ENCODE data around the gene CHD6. TPM values are rescaled to one million over a fixed set of nuclear protein-coding genes. Genes with fewer than 3 reads are reported as not detected.

Gene CHD6
- polyA plus RNA-seq, 10 donors = 15.4 to 27.1 (median 21.8) TPM

DNA sequence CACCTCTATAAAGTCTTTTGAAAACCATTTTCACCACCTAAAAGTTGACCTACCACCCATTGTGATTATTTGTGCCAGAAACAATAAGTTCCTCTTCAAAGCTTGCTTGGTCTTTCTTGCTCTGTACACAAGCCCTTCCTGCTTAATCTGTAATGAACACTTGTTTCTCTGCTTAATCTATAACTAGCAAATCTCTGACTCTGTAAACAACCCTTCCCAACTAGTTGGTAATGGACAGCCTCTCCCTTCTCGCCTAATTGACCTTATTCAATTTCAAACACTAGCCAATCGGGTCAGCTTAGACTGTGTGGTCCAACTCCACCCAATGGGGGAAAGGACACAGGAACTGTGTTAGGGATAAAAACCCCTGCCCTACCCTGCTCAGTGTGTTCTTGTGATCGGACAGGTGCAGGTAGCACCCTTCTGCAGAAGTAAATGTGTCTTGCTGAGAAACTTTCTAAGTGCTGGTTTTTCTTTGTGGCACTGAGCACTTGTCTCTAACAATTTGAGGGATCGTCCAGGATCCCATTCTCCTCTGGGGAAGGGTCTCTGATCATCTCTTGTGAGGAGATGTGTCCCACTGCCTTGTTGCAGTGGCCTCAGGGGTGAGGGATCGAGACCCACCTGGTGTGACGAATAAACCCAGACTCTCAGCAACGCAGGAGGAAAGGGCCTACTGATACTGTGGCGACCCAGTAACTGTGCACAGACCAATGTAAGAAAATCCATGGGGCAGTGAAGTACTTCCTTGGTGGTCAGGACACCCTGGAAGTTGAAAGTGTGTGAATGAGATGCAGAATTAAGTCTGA lies 23.5 kb downstream of the CHD6 start:
- no peak for DNase-seq

DNA sequence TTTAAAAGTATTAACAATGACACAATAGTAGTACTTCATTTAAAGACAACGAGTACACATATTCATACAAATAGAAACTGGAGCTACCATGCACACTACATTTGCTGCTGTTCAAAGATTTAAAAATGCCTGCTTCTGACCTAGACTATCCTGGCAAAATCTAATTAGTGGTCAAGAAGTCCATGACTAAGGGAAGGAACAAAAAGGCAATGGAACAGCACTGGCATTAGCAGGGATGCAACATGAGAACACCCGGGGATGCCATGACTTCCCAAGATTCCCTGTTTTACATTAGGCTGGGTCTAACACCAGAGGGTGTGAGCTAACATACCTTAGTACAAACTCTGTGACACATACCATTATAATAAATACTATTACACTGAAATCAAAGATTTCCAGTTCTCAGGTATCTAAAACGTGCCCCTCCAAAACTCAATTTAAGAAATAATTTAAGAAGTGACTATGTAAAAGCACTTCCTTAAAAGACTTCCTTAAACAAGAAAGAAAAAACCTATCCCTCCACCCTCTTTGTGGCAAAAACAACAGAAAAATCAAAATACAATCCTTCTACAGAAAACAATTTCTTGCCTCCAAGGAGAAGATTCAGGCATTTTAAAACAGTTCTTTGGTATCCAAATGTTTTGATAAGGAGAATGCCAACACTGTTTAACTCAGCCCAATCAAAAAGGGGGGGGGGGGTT lies 25.5 kb downstream of the CHD6 start:
- no peak for DNase-seq

DNA sequence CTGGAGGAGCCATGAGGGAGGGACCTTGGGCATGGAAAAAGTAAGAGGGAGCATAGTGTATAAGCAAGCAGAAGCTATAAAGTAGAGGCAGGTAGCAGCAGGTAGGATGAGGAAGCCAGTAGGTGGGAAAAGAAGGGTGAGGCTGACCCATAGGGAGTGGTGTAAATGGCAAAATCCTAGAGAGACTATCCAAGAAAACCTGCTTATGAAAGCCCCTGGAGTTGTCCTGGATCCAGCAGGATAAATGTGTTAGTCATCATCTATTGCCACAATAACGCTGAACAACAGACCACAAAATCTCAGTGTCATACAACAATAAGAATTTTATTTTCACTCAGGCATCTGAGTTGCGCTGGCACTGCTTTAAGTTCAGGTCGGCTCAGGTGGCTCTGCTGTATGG lies 30.2 kb downstream of the CHD6 start:
- peak in 1 of 3 donors; percentile 20 for DNase-seq

DNA sequence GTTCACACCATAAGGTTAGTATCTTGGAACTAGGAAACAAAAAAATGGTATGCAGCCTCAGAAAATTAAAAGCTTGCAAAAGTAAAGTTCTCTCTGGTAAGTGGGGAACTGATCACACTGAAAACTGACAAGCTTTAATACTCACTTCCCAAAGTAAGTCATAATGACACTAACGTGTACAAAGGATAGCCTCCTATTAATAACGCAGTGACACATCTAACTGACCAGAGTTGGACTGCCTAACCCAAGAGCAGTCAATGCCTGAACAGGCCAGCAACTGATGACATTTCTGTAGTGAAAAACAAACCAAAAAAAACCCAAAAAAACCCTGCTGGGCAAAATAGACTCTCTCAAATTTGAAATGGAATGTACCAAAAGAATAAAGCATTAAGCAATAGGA lies 30.7 kb downstream of the CHD6 start:
- DNase-seq = no peak

DNA sequence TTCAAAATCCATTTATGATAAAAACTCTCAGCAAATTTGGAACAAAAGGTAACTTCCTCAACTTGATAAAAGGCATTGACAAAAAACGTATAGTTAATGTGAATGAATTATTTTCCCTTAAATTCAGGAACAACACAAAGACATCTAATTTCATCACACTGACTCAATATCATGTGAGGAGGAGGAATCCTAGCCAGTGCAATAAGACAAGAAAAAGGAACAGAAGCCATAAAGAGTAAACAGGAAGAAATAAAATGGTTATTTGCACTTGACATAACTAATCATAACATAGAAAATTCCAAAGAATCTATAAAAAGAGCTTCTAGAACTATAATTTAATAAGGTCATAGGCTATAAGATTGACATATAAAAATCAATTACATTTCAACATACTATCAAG lies 31.4 kb downstream of the CHD6 start:
- no peak for DNase-seq

DNA sequence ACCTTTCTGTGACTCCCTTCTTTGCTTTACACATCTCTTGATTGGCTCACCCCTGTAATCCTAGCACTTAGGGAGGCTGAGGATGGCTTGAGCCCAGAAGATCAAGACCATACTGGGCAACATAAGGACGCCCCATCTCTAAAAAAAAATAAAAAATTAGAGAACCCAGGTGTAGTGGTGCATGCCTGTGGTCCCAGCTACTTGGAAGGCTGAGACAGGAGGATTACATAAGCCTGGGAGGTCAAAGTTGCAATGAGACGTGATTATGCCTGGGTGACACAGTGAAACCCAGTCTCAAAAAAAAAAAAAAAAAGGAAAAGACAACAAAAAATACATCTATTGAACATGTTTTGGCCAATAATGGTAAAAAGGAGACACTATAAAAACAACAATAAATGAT lies 37.8 kb downstream of the CHD6 start:
- no peak for DNase-seq

DNA sequence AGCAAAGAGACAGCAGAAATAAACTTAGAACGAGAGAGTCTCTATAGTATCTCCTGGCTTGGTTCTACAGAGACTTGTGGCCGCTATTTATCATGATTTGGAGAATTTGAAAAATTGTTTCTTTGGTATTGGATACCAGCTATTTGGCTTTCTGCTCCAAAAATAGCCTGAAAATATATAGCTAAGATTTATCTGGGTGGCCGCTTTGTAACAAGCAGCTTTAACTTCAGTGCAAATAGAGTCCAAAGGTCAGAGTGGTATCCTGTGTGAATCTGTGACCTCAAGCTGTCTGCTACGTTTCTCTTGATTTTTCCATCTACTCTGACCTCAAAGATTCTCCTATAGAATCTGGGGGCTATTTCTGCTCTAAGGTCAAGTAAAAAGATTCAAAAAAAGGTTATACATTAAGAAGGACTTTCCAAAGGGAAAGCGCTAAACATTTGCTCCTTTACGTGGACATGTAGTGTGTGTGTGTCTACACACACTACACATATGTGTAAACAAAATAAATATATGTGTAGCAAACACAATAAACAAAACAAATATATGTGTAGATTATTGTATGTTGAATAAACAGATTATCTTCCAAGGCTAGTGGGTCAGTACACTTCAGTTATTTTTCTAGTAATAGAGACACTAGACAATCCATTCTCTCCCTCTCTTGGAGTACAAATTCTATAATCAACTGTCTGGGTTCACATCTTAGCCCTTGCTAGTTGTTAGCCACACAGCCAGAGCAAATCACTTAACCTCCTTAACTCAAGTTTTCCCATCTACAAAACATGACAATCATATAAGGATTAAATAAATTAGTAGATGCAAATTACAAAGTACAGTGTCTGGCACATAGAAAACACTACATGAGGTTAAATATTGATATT lies 40.8 kb downstream of the CHD6 start:
- DNase-seq = no peak

DNA sequence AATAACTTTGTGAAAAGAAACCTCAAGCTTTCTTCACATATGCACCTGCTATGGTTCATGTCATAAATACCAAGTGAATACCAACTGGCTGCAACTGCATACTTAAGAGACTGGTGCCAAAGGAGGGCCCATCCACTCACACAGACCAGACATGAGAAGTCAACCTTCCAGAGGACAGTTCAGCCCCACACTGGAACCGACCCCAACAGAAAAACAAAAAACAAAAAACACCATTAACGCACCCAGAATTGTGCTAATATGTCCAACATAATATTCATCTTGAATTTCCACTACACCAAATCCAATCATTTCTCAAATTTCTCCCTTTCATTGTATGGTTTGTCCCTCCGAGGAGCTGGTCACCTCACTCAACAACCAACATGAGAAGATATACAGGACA lies 42.8 kb downstream of the CHD6 start:
- no peak for DNase-seq

DNA sequence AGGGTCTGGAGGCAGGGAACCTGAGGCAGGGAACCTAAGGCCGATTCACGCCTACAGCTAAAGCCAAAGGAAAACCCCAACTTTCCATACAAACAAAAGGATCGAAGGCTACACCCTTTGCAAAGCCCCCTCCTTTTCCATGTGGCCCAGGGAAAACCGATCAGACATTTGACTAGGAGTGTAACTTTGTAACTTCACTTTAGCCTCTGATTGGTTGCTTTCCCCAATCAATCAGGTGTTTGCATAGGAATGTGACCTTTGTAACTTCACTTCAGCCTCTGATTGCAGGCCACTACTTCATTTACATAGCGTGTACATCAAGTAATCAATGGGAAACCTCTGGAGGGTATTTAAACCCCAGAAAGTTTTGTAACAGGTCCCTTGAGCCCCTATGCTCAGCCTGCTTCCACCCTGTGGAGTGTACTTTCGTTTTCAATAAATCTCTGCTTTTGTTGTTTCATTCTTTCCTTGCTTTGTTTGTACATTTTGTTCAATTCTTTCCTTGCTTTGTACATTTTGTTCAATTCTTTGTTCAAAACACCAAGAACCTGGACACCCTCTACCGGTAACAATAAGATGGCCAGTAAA lies 43.3 kb downstream of the CHD6 start:
- no peak for DNase-seq

DNA sequence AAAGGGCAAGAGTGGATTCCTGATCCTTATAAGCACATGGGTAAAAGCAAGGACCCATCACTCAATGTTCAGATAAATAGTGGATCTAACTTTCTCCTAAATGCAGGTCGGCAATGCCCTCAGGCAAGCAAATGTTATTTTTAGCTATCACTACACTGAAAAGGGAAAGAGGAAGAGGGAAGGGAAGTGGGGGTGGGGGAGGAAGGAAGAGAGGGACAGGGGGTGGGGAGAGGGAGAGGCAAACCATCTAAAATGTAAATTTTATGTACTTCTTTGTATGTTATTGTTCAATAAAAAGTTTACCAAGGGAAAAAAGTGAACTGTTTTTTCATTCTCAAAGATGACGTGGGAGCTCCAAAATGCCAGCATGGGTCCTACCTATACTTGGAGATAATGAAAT lies 44.2 kb downstream of the CHD6 start:
- DNase-seq = no peak

DNA sequence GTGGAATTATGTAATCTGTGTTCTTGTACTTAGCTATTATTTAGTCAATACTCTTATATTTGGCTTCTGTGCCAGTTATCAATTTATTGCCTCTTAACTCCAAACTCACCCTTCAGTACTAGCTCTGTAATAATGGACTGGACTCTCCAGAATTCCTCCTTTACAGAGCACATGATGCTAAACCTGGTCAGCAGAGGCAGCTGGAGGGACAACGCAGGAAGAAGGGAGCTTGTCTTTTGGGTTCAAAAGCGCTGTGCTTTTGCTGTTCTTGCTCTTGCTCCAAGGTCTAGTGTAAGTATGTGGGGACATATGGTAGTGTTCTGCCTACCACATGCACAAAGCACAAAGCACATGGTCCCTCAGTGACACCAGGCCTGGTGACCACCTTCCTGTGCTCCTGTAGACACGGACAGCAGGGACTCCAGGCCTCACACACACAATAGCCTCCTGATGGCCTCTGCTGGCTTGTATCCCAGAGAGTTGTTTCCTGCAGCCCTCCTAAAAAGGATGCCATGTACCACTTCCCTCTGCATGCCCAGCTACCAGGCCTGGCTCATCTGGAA lies 46.1 kb downstream of the CHD6 start:
- DNase-seq = peak in 1 of 3 donors; percentile 5

DNA sequence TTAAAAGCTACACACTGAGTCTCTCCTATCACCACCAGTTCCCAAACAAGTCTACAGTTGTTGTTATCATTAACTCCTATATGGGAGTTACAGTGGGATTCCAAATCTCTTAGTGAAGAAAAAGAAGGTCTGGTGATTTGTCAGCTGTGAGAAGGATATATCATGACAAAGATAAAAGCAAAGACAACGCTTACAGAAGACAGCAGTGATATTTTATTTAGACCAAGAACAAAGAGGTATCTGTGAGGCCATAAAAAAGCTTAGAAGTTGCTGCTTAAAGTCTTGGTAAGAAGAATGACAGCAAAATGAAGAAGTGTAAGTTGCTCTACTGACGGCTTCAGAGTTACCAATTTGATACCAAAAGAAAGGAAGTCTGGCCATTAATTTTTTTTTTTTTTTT lies 47.2 kb downstream of the CHD6 start:
- no peak for DNase-seq

DNA sequence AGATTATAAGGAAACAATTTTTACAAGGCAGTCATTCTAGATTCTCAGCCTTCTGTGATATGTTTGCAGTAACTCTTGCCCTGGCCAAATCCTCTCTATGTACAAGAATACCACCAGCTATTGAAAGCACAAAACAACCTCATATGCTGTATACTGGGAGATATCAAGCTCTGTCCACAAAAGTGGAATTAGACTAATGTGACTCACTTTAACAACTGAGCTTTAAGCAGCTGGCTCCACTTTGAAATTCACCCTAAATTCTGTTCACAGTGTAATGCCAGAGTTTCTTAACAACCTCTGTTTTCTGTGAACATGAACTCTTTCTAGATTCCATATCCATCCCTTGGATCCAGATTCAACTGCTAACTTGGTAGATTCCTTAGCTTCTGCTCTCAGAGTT lies 47.6 kb downstream of the CHD6 start:
- DNase-seq = no peak

DNA sequence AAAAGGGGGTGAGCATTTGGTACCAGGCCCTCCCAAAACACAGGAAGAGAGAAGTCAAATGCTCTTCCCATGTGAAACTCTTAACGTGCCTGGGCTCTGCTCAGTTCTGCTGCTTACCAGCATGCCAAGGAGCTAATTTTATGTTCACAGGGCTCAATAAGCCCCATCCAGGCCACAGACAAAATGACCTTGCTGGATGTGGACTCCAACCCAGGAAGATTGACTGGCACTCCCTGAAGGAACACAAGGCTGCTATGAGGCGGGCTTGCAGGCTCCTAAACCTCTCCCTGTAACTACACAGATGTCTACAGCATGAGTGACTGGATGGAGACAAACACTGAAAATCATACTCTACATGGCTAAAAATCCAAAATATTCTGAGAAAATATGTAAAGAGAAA lies 50.6 kb downstream of the CHD6 start:
- DNase-seq = no peak

DNA sequence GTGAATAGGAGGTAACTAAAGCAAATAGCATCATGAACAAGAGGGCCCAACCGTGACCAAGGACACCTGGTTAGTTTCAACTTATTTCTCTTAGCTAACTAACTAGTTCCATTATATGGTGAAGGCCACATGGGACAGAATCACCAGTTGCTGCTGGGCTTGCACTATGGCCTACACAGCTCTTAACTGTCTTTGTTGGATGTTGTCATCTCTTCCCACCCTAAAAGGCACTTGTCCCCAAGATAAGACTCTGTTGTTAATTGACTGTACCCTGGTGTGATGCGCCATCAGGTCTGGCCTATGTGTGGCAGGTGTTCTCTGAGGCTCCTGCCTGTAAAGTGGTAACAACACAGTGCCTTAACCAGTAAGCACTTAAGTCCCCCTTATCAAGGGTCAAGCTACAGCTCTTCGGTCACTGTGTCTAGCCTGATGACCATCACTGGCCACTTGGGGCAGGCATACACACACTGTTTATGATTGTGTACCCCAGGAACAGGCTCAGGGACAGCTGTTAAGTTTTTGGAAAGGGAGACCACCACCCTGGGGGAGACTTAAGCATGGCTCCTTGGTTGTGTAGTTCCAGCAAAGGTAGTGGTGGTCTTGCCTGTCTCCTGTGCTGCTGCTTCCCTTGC lies 51.2 kb downstream of the CHD6 start:
- no peak for DNase-seq

DNA sequence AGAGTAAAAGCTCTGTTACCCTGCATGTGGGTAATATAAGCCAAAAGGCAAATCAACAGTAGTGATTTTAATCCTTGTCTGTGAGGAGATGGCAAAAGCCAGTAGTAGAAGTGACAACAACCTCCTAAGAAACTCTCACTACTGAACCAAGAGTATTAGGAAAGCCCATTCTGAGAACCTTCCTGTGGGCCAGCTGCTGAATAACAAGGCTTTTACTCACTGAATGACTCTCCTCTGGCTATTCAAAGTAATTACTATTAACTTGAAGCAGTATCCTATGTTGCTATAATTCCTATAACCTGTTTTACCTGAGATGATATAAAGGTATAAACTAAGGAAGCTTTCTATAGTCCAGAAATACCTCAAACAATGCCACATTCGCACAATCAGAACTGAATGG lies 55.1 kb downstream of the CHD6 start:
- no peak for DNase-seq

DNA sequence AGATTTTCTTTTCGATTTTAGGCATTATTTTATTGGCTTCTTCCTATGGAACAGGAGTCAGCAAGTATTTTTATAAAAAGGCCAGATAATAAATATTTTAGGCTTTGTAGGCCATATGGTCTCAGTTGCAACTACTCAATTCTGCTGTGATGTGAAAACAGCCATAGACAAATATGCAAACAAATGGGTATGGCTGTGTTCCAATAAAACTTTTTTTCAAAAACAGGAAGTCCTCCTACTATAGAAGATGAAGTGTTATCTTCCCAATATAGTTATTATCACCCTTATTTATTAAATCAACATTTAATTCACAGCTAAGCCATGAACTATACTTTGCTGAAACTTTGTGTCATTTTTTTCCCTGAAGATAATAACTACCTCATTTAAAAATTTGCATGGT lies 57.2 kb downstream of the CHD6 start:
- DNase-seq = no peak

DNA sequence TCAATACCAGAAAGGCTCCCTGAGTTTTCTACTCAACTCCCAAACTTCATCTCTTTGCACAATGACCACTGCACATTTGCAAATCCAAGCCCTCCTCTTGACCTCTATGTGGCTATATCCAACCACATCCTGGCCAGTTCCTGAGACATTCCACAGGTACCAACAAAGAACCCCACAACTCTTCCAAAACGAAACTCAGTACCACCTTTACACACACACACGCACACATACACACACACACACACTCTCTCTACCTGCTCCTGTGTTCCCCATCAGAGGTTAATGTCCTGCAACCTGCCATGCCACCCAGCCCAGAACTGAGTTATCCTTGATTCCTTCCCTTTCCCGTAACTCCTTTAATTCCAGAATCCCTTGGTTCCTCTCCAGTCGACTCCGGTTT lies 58.5 kb downstream of the CHD6 start:
- no peak for DNase-seq

DNA sequence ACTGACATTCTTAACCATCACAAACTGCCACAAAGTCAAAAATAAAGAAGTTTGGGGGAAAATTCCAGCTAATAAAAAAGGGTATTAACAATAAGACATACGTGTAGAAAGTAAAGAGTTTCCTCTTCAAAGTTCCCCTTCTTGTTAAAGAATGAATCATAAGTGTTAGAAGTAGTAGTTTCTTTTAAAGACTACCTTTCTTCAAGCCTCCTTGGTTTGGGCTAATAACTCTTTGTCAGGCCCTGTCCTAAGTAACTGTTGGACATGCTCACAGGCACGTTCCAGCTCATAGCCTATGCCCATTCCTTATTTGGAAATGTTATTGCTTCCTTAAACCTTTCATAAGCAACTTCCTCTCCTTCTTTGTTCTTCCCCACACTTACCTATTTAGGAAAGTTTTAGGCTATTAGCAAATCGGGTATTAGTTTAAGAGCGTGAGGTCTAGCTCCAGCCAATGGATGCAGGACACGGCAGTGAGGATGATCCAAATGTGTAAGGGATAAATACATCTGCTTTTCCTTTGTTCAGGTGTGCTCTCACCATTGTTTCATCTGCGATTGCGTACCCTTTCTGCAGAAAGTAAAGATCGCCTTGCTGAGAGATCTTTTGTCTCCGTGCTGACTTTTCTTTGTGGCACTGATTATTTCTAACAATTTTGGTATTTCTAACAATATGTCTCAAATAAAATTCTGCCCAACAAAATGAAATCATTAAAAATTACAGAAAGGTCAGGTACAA lies 64.9 kb downstream of the CHD6 start:
- DNase-seq = no peak

DNA sequence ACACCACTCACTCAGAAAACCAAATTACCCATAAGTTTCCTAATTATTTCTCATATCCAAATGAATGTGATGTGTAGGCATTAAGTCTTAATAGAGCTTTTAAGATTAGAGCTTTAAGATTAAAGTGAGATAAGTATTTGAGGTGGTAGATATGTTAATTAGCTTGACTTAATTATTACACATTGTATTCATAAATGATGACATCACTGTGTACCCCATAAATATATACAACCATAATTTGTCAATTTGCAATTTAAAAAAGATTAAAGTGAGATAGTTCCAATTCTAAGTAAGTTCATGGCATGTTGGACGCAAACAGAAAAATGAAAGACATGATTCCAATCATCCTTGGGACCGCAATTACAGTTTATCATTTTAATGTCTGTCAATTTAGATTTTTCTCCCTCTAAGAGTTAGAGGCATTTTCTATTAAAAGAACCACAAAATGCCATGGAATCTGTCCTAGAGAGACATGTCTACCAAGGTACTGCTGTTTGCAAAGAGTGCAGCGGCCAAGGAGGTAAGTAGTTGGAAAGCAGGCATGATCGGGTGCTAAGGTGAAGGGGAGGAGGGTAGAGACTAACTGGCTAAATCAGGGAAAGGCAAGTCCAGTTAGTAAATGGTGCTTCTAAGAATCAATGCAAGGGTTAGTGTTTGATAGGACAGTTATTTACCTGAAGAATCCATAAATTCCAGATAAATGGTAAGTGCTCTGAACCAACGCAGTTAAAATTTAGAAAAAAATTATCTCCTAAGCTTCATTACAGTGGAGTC lies 65.7 kb downstream of the CHD6 start:
- DNase-seq = no peak
